DMS114 treated with DMSO at 0.1 percent for 48 hours (cell line): ENCODE measurements around the gene MAP2K3.

Source experiments
- DNase-seq: peaks from one replicate; lab custom pipeline; 2025; ENCODE audit not compliant: unreplicated experiment; lab: John Stamatoyannopoulos, UW

Gene MAP2K3

GRCh38 chr17:21284319-21285163 is at the start of gene MAP2K3:
Gene MAP2K3, plus strand, starts transcription at chr17:21284711. Its CDS starts 210 bp downstream, at chr17:21284921.
- DNase-seq: peak; percentile 72

- no peak for DNase-seq
Measured at GRCh38 chr17:21235921-21236320, 48.6 kb upstream of the MAP2K3 start.

GRCh38 chr17:21239680-21240368 is 44.7 kb upstream of the MAP2K3 start:
- no peak for DNase-seq

- DNase-seq: no peak
Measured at GRCh38 chr17:21240369-21241055, 44.0 kb upstream of the MAP2K3 start.

GRCh38 chr17:21241564-21241963 is 42.9 kb upstream of the MAP2K3 start:
- no peak for DNase-seq

- DNase-seq: no peak
Measured at GRCh38 chr17:21242026-21242697, 42.3 kb upstream of the MAP2K3 start.

- DNase-seq: no peak
Measured at GRCh38 chr17:21242780-21243515, 41.6 kb upstream of the MAP2K3 start.

- no peak for DNase-seq
Measured at GRCh38 chr17:21243516-21244303, 40.8 kb upstream of the MAP2K3 start.

- no peak for DNase-seq
Measured at GRCh38 chr17:21245639-21246084, 38.8 kb upstream of the MAP2K3 start.

- DNase-seq: no peak
Measured at GRCh38 chr17:21246698-21247097, 37.8 kb upstream of the MAP2K3 start.

GRCh38 chr17:21247552-21248258 is 36.8 kb upstream of the MAP2K3 start:
- DNase-seq: no peak

GRCh38 chr17:21248500-21248899 is 36.0 kb upstream of the MAP2K3 start:
- DNase-seq: no peak

GRCh38 chr17:21249086-21249795 is 35.3 kb upstream of the MAP2K3 start:
- DNase-seq: no peak

- no peak for DNase-seq
Measured at GRCh38 chr17:21249920-21250703, 34.4 kb upstream of the MAP2K3 start.

GRCh38 chr17:21250854-21251253 is 33.7 kb upstream of the MAP2K3 start:
- no peak for DNase-seq

GRCh38 chr17:21251337-21252010 is 33.0 kb upstream of the MAP2K3 start:
- DNase-seq: no peak

GRCh38 chr17:21252289-21252795 is 32.2 kb upstream of the MAP2K3 start:
- no peak for DNase-seq
